HG02938 (cell line): ENCODE data around the gene EPG5.
A peak's percentile ranks its signal among the peaks of the same experiment; 100 is the strongest.
"Not testable (repeated sequence)": the region's sequence is repeated elsewhere in the genome, so short reads cannot be mapped to it uniquely, and the experiment has no call there.

ENCODE experiments used
- ATAC-seq: cut with Tn5 transposase; IDR thresholded peaks from one replicate; pipeline ENCODE4 v1.9.1; 2021; ENCODE audit warnings: mild to moderate bottlenecking, moderate library complexity; ENCODE audit not compliant: unreplicated experiment

Gene EPG5, protein sequence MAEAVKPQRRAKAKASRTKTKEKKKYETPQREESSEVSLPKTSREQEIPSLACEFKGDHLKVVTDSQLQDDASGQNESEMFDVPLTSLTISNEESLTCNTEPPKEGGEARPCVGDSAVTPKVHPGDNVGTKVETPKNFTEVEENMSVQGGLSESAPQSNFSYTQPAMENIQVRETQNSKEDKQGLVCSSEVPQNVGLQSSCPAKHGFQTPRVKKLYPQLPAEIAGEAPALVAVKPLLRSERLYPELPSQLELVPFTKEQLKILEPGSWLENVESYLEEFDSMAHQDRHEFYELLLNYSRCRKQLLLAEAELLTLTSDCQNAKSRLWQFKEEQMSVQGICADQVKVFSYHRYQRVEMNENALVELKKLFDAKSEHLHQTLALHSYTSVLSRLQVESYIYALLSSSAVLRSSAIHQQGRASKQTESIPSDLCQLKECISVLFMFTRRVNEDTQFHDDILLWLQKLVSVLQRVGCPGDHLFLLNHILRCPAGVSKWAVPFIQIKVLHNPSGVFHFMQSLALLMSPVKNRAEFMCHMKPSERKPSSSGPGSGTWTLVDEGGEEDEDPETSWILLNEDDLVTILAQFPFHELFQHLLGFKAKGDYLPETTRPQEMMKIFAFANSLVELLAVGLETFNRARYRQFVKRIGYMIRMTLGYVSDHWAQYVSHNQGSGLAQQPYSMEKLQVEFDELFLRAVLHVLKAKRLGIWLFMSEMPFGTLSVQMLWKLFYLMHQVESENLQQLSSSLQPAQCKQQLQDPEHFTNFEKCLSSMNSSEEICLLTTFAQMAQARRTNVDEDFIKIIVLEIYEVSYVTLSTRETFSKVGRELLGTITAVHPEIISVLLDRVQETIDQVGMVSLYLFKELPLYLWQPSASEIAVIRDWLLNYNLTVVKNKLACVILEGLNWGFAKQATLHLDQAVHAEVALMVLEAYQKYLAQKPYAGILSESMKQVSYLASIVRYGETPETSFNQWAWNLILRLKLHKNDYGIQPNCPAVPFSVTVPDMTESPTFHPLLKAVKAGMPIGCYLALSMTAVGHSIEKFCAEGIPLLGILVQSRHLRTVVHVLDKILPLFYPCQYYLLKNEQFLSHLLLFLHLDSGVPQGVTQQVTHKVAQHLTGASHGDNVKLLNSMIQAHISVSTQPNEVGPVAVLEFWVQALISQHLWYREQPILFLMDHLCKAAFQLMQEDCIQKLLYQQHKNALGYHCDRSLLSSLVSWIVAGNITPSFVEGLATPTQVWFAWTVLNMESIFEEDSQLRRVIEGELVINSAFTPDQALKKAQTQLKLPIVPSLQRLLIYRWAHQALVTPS (N-terminal part only)

DNA sequence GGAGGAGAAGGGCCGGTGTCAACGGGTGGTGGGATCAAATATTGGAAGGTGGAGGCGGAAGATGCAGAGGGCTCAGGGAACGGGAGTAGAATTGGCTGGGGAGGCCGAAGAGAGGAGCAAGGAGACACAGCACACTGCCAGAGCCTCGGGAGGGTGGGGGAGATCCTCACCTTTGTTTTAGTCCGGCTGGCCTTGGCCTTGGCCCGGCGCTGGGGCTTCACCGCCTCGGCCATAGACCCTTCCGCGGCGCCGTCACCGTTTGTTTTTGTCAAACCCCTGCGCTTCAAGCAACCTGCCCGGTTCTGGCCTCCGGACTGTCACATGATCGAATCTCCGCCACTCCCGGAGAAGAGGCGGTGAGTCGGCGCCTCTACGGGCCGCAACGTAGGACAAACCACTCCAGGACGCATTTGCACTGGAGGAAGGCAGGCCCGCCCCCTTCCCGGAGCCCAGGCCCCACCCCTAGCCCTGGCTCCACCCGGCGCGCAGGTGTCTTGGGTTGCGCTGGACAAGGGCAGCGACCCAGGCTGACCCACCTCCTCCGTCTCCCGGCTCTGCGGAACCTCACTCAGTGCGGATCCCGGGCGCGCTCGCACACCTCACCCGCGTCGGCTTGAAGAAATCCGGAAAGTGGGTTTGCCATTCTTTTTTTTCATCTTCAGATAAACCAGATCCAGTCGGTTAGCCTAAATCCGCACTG, at the start of gene EPG5:
Gene EPG5, minus strand, starts transcription at position 323 of the 700 bp plus-strand sequence. Its CDS starts 90 bp downstream, at position 233.
- ATAC-seq: peak; percentile 97

DNA sequence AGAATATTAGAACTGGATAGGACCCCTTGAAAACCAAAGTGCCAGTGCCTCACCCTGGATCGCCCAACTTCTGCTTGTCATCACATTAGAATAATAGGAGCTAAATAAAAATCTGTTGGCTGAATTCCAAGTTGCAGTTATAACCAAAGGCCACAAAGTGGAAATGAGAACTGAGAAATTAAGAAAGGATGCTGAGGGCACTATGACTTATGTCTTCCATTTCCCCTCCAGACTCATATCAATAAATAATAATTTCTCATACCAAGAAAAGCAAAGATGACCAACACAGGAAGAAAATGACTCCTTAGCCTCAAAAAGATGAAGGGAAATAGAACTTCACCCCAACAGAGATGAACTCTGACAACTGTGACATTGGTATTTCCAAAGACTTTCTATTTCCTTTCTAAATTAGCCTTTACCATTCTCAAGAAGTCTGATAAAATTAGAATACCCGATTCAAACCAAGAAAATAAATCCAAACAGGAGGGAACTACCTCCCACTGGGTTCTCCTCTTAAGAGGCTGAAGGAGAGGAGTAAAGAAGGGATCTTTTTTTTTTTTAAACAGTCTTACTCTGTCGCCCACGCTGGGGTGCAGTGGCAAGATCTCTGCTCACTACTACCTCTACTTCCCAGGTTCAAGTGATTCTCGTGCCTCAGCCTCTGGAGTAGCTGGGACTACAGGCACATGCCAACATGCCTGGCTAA, 46.5 kb upstream of the EPG5 start:
- peak; percentile 82 for ATAC-seq

DNA sequence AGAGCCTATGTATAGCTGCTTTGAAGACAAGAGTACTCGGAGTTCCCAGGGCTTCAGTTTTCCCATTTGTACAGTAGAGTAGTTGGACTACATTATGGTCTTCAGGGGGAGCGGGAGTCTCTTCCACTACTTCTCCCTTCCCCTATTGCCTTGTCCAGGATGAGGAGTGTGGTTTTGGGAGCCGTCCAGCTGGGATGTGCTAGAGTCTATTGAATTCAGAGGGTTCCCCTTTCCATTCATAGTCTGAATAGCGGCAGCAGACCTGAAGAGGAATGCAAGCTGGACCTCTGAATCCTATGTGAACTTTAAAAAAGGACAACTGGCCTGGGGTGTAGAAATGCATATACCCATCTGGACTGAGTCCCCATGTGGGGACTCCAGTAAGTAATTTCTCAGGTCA, 43.5 kb upstream of the EPG5 start:
- no peak for ATAC-seq

DNA sequence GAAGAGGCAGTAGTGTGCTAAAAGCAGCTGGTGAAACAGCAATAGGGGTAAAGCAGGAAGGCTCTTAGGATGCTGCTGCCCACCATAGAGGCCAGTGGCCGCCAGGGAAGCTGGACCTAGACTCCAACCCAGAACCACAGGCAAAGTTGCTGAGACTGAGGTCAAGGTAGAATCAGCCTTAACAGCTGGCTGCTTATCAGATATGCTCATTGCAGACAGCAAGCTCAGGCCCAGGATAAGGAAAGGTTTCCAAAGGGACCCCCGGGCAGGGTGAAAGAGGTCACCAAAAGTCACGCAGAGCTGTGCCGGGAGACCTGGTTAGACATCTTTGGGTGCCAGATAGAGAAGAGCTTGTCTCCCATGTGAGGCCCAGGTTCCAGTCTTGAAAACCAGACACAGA, 42.9 kb upstream of the EPG5 start:
- ATAC-seq: no peak

DNA sequence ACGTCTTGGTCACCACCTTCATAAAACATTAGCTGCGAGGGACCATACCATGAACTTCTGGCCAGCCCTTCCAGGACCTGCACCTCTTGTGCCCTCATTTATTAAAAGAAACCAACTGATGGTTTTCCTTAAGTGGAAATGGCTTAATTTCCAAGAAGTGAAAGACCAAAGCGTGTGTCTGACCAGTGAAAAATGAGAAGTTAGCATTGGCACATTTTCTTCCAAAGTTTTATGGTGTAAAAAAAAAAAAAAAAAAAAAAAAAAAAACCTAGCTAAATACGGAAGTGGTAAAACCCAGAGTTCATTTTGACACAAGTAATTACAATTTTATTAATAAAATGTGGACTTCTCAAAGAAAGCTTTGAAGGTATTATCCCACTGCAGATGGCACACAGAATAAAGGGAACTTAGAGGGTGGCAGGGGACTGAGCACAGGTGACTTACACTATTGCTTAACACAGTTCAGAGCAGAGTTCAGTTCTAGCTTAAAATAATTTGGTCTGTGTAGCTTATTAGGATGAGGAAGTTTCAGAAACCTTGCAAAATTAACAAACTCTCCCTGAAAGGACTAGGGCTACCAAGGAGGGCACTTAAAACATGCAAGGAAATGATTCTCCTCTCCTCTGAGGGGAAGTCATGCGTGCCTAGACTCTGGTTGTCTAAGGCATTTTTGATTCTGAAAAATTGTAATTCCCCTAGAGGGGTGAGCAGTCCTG, 42.2 kb upstream of the EPG5 start:
- no peak for ATAC-seq

DNA sequence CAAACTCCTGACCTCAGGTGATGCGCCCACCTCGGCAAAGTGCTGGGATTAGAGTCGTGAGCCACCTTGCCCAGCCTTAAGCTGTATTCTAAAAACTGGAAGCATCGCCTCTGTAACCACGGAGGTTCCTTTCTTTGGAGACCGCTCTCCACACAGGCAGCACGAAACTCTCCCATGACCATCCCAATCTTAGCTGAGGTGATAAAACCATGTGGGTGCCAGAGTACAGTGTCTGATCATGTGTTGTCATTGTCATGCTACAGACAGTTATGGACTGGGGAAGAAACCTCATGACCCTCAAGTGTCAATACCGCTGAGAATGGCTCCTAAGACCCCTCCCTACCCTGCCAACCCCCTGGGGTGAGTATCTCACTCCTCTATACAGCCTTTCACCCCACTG, 41.4 kb upstream of the EPG5 start:
- no peak for ATAC-seq

DNA sequence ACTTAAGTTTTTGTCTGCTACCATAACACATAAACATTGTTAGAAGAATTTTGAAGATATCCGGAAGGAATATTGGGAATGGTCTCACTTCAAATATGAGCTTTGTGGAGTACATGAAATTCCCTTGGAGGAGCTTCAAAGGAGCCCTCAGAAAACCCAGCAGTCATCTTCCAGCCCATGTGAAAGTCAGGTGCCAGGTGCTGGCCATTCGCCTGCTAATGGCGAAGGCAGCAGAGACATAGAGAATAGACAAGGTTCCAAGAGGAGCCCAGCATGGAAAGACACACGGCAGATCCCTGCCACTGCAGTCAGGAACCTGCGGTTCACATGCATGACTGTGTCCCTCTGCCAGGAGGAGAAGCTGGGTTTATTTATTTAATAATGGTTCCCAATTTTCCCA, 40.0 kb upstream of the EPG5 start:
- no peak for ATAC-seq

DNA sequence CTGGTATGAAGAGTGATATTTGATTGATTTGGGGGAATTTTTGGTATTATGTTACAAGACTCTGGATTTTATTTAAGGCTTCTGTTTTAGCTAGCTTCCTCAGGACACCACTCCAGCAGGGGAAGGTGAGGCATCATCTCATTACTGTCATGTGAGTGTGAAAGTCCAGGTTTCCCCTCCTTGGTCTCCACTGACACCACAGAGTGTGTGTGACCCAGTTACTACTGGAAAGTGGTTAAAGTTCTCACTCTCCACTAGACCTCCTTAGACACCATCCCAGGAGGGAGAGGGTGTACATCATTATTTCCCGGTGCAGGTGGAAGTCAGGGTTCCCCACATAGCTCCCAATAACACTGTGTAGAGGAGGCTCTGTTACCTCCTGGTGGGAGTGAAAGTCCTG, 35.8 kb upstream of the EPG5 start:
- ATAC-seq: no peak

DNA sequence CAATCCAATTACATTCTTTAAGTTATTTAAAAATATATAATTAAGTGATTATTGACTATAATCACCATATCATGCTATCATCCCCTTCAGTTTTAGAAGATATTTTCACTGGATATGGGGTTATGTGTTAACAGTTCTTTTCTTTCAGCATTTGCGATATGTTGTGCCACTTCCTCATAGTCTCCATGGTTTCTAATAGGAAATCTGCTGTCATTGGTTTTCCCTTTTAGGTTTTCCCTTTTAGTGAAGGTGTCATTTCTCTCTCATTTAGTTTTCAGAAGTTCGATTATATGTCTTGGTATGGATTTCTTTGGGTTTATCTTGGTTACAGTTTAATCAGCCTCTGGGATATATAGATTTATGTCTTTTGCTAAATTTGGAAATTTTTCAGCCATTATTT, 34.8 kb upstream of the EPG5 start:
- ATAC-seq: no peak

DNA sequence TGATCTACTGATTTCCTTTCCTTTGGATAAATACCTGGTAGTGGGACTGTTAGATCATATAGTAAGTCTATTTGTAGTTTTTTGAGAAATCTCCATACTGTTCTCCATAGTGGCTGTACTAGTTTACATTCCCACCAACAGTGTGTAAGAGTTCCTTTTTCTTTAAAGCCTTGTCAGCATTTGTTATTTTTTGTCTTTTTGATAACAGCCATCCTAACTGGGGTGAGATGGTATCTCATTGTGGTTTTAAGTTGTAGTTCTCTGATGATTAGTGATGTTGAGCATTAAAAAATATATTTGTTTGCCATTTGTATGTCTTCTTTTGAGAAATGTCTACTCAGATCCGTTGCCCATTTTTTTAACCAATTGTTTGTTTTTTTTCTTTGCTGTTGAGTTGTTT, 33.9 kb upstream of the EPG5 start:
- no peak for ATAC-seq

DNA sequence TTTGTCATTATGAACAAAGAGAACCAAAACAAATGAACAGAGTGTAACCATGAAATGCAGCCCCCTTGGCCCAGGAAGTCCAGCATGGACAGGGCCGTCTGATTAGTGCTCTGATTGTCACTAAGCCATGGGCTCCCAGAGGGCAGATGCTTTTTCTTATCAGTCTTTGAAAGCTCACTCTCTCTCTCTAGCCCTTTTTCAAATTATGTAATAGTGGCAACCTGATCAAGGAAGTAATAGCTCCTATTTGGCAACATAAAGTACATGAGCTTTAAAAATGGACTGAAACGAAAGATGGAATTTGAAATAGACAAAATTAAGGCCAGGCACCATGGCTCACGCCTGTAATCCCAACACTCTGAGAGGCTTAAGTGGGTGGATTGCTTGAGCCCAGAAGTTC, 32.4 kb upstream of the EPG5 start:
- no peak for ATAC-seq

DNA sequence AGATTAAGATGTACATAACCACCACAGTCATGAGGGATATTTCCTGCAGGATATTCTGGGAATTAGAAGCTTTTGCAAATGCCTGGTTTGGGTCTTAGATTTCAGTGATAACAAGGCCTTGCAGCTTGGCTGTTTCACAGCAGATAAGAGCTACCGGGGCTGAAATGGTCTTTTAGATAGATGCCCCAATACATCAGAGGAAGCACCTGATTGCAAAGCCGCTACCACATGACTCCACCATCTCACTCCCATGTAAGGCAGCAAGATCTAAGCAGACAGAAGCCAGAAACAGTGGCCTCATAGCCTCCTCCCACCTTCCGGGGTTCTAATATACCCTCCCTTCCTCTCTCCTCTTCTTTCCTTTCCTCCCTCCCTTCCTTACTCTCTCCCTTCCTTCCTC, 31.1 kb upstream of the EPG5 start:
- ATAC-seq: no peak

DNA sequence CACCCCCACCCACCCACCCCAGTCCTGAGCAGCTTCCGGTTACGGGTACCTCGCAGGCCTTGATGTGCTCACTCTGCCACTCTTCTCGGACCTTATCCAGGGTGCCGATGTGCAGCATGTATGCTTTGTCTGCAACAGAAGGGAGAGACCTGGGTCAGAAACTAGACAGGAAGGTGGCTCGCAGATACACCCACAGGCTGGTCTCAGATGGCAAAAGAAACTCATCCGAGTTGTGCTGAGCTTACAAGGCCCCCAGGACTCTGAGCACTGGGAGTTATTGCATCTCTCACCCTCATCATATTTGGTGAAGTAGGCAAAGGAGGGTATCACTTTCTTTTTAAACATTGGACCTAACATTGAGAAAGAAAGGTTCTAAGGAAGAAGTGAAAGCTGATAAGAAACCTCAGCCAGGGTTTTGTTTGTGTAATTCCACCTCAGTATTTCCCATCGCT, 30.6 kb upstream of the EPG5 start:
- ATAC-seq: no peak

DNA sequence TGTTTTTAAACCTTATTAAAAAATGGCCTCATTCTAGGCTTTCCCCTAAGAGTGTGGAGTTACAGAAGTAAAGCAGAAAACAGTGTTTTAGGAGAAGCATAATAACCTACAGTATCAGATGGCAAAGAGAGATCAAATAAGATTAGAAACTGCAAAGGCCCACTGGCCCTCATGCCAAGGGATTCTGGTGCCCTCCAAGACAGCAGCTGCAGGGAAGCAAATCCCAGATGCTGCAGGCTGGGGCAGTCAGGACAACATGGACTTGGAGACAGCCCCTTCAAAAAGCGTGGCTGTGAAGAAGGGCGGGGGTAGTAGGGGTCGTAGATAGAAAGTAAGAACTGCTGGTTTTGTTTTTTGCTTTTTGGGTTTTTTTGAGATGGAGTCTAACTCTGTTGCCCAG, 28.3 kb upstream of the EPG5 start:
- no peak for ATAC-seq

DNA sequence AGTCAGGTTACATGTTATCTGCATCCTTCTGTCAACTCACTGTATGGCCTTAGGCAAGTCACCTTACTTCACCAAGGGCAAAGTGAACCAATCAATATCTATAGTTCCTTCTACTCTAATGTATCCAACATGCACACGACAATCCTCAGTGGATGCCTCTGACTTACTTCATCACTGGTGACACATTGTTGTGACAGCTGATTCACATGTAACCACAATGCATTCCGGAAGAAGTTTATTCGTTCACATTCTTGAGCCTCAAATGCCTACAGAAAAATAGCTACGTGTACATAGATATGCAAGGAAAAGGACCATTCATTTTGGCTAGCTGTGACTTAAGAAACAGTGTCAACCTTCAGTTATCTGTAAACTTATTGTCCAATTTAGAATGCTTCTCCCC, 26.3 kb upstream of the EPG5 start:
- no peak for ATAC-seq

DNA sequence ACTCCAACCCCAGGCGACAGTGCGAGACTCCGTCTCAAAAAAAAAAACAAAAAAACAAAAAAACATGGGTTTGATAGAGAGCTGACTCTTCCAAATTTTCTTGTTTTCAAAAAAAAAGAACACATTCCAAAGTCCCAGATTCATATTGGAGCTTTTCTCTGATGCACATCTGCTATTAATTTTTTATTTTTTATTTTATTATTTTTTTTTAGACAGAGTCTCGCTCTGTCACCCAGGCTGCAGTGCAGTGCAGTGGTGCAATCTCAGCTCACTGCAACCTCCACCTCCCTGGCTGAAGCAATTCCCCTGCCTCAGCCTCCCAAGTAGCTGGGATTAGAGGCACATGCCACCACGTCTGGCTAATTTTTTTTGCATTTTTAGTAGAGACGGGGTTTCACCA, 25.4 kb upstream of the EPG5 start:
- not testable (repeated sequence) for ATAC-seq

DNA sequence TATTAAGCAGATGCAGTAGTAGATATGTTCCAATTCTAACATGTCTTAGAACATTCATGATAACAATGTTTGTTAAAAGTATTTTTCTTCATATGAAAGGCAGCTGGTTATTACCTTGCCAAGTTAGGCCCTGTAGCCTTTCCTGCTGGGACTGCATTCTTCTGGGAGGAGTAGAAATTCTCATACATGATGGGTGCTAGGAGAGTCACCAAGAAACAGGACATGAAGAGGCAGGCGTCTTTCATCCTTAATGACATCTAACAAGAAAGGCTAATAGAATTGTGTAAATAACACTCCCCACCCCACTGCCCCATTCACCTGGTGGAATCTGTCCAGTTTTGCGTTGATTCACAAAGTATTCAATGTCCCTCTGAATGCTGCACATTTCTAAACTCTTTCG, 24.7 kb upstream of the EPG5 start:
- no peak for ATAC-seq

DNA sequence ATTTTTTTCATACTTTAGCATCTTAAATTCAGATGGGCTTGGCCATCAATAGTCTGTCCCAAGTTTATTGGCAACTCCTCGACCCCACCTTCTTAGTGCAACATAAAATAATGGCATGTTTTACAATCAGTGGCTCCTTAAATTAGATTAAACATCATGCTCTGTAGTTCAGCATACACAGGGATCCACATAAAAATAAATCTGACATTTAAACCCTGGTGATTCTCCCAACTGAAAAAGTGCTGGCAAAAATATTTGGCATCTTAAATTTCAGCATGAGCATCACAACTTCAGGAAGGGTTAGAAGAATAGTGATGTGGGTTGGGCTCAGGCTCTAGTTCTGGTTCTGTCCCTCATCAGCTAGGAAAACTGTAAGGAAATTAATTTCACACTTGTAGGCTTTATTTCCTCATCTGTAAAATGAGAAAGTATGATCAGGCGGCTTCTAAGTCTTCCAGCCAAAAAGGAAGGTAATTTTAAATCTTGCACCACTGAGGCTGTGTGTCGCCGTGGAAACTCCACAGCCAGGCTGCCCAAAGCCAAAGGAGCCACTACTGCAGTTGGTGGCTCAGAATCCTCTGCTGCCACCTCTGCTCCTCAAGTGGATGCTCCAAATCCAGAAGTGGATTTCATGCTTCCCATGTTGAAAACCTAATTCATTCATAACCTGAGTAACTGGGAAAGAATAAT, 17.6 kb upstream of the EPG5 start:
- no peak for ATAC-seq

DNA sequence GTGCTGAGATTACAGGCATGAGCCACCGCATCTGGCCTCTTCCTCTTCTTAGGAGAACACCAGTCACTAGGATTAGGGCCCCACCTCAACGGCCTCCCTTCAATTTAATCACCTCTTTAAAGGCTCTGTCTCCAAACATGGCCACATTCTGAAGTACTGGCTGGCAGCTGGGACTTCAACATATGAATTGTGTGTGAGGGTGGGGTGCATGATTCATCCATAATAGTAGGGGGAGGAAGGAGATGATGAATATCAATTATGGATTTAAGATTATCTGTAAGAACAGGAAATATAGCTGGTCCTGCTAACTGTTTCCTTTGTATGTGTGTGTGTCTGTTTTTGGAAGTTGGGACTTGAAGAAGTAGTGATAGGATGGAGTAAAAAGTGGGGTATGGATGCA, 14.7 kb upstream of the EPG5 start:
- no peak for ATAC-seq
